Ramos (cell line): Measurements from ENCODE around the gene CNTNAP2.
"Not testable (repeated sequence)": the region's sequence is repeated elsewhere in the genome, so short reads cannot be mapped to it uniquely, and the experiment has no call there.

Experiments
- in situ Hi-C: fragments of 300-500 bp; cut with MboI; formaldehyde crosslinking; loops from one replicate; pipeline ENCODE4 v1.14.3; 2022; ENCODE audit warnings: low sequenced_read_pairs; ENCODE audit not compliant: unreplicated experiment

CNTNAP2 gene

GRCh38 chr7:148266795-148267194, 2150.2 kb downstream of the CNTNAP2 start:
- in situ Hi-C loops, result loop anchor here (10.0 kb wide), 2 partner anchors 258 to 698 kb away; no protein-coding TSS in a partner anchor

GRCh38 chr7:148270576-148270975, 2154.0 kb downstream of the CNTNAP2 start:
- in situ Hi-C loops, result no loop called here

GRCh38 chr7:148274118-148274517, 2157.5 kb downstream of the CNTNAP2 start:
- in situ Hi-C loops, result no loop called here

- in situ Hi-C loops, result no loop called here
Measured at GRCh38 chr7:148275359-148275890, 2158.8 kb downstream of the CNTNAP2 start.

- in situ Hi-C loops, result no loop called here
Measured at GRCh38 chr7:148276314-148277041, 2159.9 kb downstream of the CNTNAP2 start.

GRCh38 chr7:148277042-148277660, 2160.6 kb downstream of the CNTNAP2 start:
- in situ Hi-C loops, result no loop called here

- in situ Hi-C loops, result no loop called here
Measured at GRCh38 chr7:148286150-148286549, 2169.5 kb downstream of the CNTNAP2 start.

GRCh38 chr7:148287538-148287937, 2170.9 kb downstream of the CNTNAP2 start:
- in situ Hi-C loops, result no loop called here

- in situ Hi-C loops, result no loop called here
Measured at GRCh38 chr7:148288592-148289151, 2172.1 kb downstream of the CNTNAP2 start.

- in situ Hi-C loops, result no loop called here
Measured at GRCh38 chr7:148289630-148290029, 2173.0 kb downstream of the CNTNAP2 start.

GRCh38 chr7:148290538-148290937, 2173.9 kb downstream of the CNTNAP2 start:
- in situ Hi-C loops, result no loop called here

GRCh38 chr7:148291799-148292198, 2175.2 kb downstream of the CNTNAP2 start:
- in situ Hi-C loops, result no loop called here

GRCh38 chr7:148296994-148297644, 2180.5 kb downstream of the CNTNAP2 start:
- in situ Hi-C loops, result no loop called here

- in situ Hi-C loops, result not testable (repeated sequence)
Measured at GRCh38 chr7:148298768-148299167, 2182.2 kb downstream of the CNTNAP2 start.

GRCh38 chr7:148299350-148300276, 2183.0 kb downstream of the CNTNAP2 start:
- in situ Hi-C loops, result no loop called here

GRCh38 chr7:148302436-148302835, 2185.8 kb downstream of the CNTNAP2 start:
- in situ Hi-C loops, result not testable (repeated sequence)

GRCh38 chr7:148303295-148304082, 2186.9 kb downstream of the CNTNAP2 start:
- in situ Hi-C loops, result no loop called here

GRCh38 chr7:148304083-148304335, 2187.4 kb downstream of the CNTNAP2 start:
- in situ Hi-C loops, result no loop called here

- in situ Hi-C loops, result no loop called here
Measured at GRCh38 chr7:148304456-148304855, 2187.9 kb downstream of the CNTNAP2 start.
